NCI-H146 (cell line): ENCODE results near the gene AK2.
"Not testable (repeated sequence)": the region's sequence is repeated elsewhere in the genome, so short reads cannot be mapped to it uniquely, and the experiment has no call there.

Experiments used
- DNase-seq: peaks from one replicate; lab custom pipeline; 2025; lab: John Stamatoyannopoulos, UW

AK2 gene

DNA sequence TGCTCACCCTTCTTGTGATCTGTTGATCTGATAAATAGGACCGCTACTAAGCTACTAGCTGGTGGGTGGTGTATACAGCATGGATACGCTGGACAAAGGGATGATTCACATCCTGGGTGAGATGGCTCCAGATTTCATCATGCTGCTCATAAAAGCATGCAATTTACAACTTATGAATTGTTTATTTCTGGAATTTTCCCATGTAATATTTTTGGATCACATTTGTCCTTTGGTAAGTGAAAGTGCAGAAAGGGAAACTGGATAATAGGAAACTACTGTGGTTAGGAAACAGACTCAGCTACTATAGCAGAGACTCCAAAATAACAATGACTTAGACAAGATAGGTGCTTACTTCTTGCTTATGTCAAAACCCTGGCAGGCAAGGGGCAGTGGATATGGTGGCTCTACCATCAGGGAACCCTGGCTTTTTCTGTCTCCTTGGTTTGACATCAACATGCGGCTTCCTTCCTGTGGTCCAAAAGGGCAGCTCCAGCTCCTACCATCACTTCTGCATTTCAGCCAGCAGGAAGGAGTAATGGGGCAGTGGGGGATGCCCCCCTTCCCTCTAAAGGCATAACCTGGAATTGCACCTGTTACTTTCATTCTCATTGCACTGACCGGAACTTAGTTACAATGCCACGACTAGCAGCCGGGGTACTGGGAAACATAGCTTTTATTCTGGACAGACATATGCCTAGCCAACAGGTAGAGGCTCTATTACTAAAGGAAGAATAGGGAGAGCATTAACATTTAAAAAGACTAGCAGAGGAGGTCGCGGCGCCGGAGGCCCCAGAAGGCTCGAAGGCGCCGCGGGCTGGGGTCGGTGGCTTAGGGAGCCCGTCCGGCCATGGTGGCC lies 13.8 kb upstream of the AK2 start:
- no peak for DNase-seq

GRCh38 chr1:33049371-33049770 lies 12.7 kb upstream of the AK2 start:
- no peak for DNase-seq

GRCh38 chr1:33048426-33048825 lies 11.7 kb upstream of the AK2 start:
- no peak for DNase-seq

- DNase-seq = no peak
Measured at GRCh38 chr1:33047839-33048305, 11.2 kb upstream of the AK2 start.

- no peak for DNase-seq
Measured at GRCh38 chr1:33047290-33047689, 10.6 kb upstream of the AK2 start.

DNA sequence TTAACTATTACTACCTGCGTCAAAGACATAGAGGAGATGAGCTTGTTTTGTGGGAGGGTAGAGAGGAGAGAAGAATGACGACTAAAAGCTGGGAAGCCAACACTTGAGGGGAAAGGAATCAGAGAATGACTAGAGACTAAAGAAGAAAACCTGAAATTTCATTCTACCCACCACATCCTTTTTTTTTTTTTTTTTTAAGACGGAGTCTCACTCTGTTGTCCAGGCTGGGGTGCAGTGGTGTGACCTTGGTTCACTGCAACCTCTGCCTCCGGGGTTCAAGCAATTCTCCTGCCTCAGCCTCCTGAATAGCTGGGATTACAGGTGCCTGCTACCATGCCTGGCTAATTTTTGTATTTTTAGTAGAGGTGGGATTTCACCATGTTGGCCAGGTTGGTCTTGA lies 9.6 kb upstream of the AK2 start:
- DNase-seq = not testable (repeated sequence)

- DNase-seq = no peak
Measured at GRCh38 chr1:33045814-33046213, 9.1 kb upstream of the AK2 start.

GRCh38 chr1:33045246-33045645 lies 8.6 kb upstream of the AK2 start:
- DNase-seq = no peak

GRCh38 chr1:33043267-33044092 lies 6.8 kb upstream of the AK2 start:
- no peak for DNase-seq

DNA sequence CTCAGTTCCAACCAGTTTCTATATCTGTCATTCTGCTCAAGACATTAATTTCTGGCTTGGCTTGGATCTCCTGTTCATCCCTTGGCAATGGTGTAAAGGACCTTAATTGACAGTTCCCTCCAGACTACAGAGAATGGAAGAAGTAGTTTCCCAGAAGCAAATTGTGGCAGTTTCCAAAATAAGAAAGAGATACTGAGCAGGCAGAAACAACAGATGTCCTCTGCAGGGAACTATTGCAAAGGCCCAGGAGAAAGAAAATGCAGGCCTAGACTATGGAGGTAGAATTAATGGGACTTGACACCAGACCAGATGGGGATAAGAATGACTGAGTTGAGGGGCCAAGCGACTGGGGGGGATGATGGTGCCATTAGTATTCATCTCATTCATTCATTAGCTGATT lies 6.1 kb upstream of the AK2 start:
- DNase-seq = no peak

DNA sequence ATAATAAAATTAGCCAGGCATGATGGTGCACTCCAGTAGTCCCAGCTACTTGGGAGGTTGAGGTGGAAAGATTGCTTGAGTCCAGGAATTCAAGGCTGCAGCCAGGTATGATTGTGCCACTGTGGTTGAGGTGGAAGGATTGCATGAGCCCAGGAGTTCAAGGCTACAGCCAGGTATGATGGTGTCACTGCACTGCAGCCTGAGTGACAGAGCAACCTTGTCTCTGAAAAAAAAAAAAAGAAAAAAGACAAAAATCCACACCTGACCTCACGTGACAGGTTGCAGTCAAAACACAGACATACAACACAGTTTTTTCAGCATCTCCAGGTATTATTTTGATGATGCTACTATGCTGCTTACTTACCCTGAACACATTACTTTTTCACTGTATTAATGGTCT lies 4.3 kb upstream of the AK2 start:
- no peak for DNase-seq

- no peak for DNase-seq
Measured at GRCh38 chr1:33039840-33040239, 3.2 kb upstream of the AK2 start.

GRCh38 chr1:33036051-33036525 lies 595 bp downstream of the AK2 start:
- DNase-seq = no peak

DNA sequence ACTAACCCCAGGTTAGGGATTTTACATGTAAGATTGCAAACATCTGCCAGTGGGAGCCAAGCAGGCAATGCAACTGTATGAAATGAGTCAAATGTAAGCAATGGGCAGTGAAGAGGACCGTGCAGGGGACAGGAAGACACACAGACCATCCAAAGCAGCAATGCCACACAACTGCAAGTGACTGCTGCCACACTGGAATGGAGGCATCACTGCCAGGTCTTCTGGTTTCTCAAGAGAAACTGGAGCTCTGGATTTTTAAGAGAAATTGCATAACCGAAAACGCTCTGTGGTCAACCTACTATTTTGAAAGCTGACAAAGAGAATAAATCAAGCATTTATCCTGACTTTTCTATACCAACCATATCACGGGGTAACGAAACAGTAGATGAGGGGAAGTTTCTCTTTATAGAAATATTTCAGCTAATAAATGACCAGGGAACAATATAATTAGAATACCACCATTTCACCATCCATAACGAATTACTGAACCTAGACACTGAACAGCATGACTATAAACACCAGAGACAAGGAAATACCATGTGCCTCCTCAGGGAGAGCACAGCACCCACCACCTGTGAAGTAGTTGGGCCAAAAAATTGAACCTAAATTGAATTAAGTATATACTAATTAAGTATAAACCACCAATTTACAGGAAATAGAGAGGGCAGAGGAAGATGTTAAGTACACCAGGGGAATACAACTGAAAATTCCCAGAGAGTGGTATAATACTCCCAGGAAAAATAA lies 4.4 kb downstream of the AK2 start:
- DNase-seq = no peak

GRCh38 chr1:33031506-33031905 lies 5.2 kb downstream of the AK2 start:
- no peak for DNase-seq

GRCh38 chr1:33030575-33030974 lies 6.1 kb downstream of the AK2 start:
- DNase-seq = no peak

DNA sequence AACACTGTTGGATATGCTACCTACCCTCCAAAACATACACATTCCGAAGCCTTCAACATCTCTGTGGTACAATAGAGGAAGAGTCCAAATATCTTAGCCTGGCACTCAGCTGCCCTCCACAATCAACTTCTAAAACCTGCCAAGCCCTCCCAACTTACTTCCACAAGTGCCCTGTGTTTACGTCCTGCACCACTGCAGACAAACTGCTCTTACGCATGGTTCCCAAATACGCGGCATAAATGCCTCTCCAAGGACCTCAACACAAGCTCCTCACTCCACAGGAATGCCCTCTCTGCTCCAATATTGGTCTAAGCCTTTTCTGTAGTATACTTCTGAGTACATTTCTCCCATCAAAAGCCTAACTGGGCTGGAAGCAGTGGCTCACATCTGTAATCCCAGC lies 6.8 kb downstream of the AK2 start:
- DNase-seq = no peak

GRCh38 chr1:33029209-33029608 lies 7.5 kb downstream of the AK2 start:
- DNase-seq = no peak

GRCh38 chr1:33025761-33026160 lies 10.9 kb downstream of the AK2 start:
- DNase-seq = no peak

- DNase-seq = no peak
Measured at GRCh38 chr1:33025180-33025569, 11.5 kb downstream of the AK2 start.

DNA sequence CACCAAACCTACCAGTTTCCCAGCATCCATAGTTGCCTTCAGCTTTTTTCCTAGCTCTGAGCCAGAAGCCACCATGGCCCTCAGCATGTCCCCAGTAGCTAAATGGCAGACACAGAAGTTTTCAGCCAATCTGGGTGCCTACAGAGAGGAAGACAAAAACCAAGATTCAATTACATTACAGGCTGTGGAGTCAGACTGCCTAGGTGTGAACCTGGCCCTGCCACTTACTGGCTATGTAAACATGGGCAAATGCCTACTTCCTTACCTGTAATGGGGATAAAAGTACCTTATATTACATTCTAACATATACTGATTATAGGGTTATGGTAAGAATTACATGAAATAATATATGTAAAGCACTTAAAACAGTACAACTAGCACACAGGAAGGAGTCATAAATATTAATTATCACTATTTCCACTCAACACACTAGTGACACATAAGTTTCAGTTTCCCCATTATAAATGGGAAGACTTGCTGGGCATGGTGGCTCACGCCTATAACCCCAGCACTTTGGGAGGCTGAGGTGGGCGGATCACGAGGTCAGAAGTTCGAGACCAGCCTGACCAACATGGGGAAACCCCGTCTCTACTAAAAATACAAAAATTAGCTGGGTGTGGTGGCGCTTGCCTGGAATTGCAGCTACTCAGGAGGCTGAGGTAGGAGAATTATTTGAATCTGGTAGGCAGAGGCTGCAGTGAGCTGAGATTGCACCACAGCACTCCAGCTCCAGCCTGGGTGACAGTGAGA lies 12.1 kb downstream of the AK2 start:
- not testable (repeated sequence) for DNase-seq
